Upper lobe of left lung (tissue), 6 donors: ENCODE data around the gene ATOH8. TPM values are rescaled to one million over a fixed set of nuclear protein-coding genes. Genes with fewer than 3 reads are reported as not detected.

Experiments used
- ATAC-seq, 2 donors: fragments of 200-7000 bp; cut with Tn5 transposase; one replicate each; pipeline ENCODE4 v1.9.1; 2022; ENCODE audit warnings: mild to moderate bottlenecking in 2 of 2, moderate library complexity in 2 of 2; ENCODE audit not compliant: low FRiP score in 2 of 2
- DNase-seq, 2 donors: peaks; one replicate each; pipeline ENCODE4 v3.0.0-alpha.2; 2019 to 2020
- H3K27ac ChIP-seq, 4 donors: fragments of 200-600 bp; sonication (generic); one replicate each; pipeline ENCODE4 v1.5.1; 2016 to 2019
- H3K27me3 ChIP-seq, 4 donors: fragments of 200-600 bp; sonication (generic); one replicate each; pipeline ENCODE4 v1.5.1; 2017 to 2019
- H3K36me3 ChIP-seq, 4 donors: fragments of 200-600 bp; sonication (generic); one replicate each; pipeline ENCODE4 v1.5.1; 2016 to 2019
- H3K4me1 ChIP-seq, 4 donors: fragments of 200-600 bp; sonication (generic); one replicate each; pipeline ENCODE4 v1.5.1; 2018 to 2019
- H3K4me3 ChIP-seq, 4 donors: fragments of 200-600 bp; sonication (generic); one replicate each; pipeline ENCODE4 v1.5.1; 2017 to 2019; ENCODE audit warnings: mild to moderate bottlenecking in 2 of 4, moderate library complexity in 1 of 4
- H3K9me3 ChIP-seq, 4 donors: fragments of 200-600 bp; sonication (generic); one replicate each; pipeline ENCODE4 v1.5.1; 2018 to 2019
- EP300 ChIP-seq, 4 donors: sonication (generic); formaldehyde crosslinking; IDR thresholded peaks; one replicate each; pipeline ENCODE4 v1.5.1; 2017; ENCODE audit warnings: antibody characterized with exemption in 4 of 4, control low read depth in 2 of 4
- POLR2A ChIP-seq, 4 donors: fragments of 450-650 bp; IDR thresholded peaks; one replicate each; pipeline ENCODE4 v1.5.1; 2016 to 2017; ENCODE audit warnings: antibody characterized with exemption in 4 of 4, mild to moderate bottlenecking in 2 of 4
- POLR2AphosphoS5 ChIP-seq, 2 donors: sonication (generic); formaldehyde crosslinking; IDR thresholded peaks; one replicate each; pipeline ENCODE4 v1.5.1; 2017; ENCODE audit warnings: antibody characterized with exemption in 2 of 2
- WGBS, 2 donors: methylation state at CpG; one replicate each; pipeline ENCODE4 v1.1.5; 2017 to 2018; 5-methylcytosine and 5-hydroxymethylcytosine counted together
- total RNA-seq, 6 donors: library from RNA; depleted of rRNA in 4 of 6; stranded (reverse); fragments of >200 nt in 4 of 6; gene quantifications; one replicate each; pipeline versions ENCODE4 v1.1.0 to v1.2.1, GENCODE V29; 2016 to 2021
- TF ChIP-seq, protein P1 (sequence below), 6 experiments: fragments of 450-650 bp in 4 of 6; fragments of 200-600 bp in 2 of 6; sonication (generic) in 2 of 6; IDR thresholded peaks; one replicate each; pipeline ENCODE4 v1.5.1; 2016 to 2019; ENCODE audit warnings: antibody characterized with exemption in 6 of 6
- donor health status: DM: no; HTN: no; CAD: no; lungs with moderate emphysema.
- donor health status: DM: no; HTN: yes; CAD: no; lungs with severe emphysema.

Gene ATOH8
- total RNA-seq, 6 donors from 2014 or later = 60.2 to 121 (median 85.1) TPM

DNA sequence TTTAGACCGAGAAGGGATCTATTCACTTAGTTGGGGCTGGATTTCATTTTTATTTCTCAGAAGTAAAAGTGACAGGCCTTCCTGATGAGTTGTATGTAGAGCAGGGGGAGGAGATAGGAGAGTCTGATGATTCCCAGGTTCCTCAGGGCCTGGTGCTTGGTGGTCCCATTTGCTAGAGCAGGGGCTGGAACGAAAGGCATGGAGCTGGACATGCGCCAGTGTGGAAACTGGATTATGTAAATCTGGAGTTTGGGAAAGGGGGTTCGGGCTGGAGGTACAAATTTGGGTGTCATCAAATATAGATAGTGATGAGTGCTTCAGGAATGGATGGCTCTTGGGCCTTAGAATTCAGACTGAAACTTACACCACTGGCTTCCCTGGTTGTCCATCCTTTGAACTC, 32.1 kb upstream of the ATOH8 start:
- WGBS, 2 donors = 92 to 94% methylated on average over 4 of the region's 4 CpGs
- H3K27ac ChIP-seq = no peak overlapping the region
- H3K36me3 ChIP-seq = no peaks in the 10 kb centered on the region
- H3K27me3 ChIP-seq = no peaks in the 10 kb centered on the region
- H3K9me3 ChIP-seq = no peaks in the 10 kb centered on the region
- no peak for DNase-seq
- peaks cover 4 to 24% (median 13%) of the 10 kb centered on the region in 4 donors for H3K4me1 ChIP-seq
- TF ChIP-seq POLR2A (IDR thresholded peaks at IDR 0.05) = no peak
- TF ChIP-seq EP300 (IDR thresholded peaks at IDR 0.05) = no peak
- TF ChIP-seq POLR2AphosphoS5 (IDR thresholded peaks at IDR 0.05) = no peak
- TF ChIP-seq, protein P1, sequence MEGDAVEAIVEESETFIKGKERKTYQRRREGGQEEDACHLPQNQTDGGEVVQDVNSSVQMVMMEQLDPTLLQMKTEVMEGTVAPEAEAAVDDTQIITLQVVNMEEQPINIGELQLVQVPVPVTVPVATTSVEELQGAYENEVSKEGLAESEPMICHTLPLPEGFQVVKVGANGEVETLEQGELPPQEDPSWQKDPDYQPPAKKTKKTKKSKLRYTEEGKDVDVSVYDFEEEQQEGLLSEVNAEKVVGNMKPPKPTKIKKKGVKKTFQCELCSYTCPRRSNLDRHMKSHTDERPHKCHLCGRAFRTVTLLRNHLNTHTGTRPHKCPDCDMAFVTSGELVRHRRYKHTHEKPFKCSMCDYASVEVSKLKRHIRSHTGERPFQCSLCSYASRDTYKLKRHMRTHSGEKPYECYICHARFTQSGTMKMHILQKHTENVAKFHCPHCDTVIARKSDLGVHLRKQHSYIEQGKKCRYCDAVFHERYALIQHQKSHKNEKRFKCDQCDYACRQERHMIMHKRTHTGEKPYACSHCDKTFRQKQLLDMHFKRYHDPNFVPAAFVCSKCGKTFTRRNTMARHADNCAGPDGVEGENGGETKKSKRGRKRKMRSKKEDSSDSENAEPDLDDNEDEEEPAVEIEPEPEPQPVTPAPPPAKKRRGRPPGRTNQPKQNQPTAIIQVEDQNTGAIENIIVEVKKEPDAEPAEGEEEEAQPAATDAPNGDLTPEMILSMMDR (IDR thresholded peaks at IDR 0.05) = no peak
- H3K4me3 ChIP-seq = no peak overlapping the region
- no peak for ATAC-seq

DNA sequence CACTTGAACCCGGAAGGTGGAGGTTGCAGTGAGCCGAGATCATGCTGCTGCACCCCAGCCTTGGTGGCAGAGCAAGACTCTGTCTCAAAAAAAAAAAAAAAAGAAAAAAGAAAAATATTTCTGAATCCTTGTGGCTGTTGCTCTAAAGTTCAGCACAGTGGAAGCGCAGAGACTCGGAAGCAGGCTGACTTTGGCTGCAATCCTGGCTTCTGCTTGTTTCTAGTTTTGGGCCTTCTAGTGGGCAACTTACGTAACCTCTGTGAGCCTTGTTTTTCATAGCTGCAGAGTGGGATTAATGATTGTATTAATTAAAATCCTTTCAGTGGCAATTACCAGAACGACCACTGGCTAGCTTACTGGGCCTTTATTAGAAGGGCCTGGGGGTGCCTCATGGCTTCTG, 31.3 kb upstream of the ATOH8 start:
- WGBS, 2 donors = 82 to 86% methylated on average over 6 of the region's 6 CpGs
- Histone ChIP-seq H3K9me3 (no peaks in the 10 kb centered on the region), H3K4me1 (peaks cover 2 to 23% (median 16%) of the 10 kb centered on the region in 4 donors), H3K36me3 (no peaks in the 10 kb centered on the region), H3K27me3 (no peaks in the 10 kb centered on the region), H3K4me3 (no peak overlapping the region), H3K27ac (no peak overlapping the region)
- TF ChIP-seq POLR2A (IDR thresholded peaks at IDR 0.05) (no peak), EP300 (IDR thresholded peaks at IDR 0.05) (no peak), POLR2AphosphoS5 (IDR thresholded peaks at IDR 0.05) (no peak)
- TF ChIP-seq, protein P1 (IDR thresholded peaks at IDR 0.05) = no peak
- no peak for DNase-seq
- ATAC-seq = no peak

DNA sequence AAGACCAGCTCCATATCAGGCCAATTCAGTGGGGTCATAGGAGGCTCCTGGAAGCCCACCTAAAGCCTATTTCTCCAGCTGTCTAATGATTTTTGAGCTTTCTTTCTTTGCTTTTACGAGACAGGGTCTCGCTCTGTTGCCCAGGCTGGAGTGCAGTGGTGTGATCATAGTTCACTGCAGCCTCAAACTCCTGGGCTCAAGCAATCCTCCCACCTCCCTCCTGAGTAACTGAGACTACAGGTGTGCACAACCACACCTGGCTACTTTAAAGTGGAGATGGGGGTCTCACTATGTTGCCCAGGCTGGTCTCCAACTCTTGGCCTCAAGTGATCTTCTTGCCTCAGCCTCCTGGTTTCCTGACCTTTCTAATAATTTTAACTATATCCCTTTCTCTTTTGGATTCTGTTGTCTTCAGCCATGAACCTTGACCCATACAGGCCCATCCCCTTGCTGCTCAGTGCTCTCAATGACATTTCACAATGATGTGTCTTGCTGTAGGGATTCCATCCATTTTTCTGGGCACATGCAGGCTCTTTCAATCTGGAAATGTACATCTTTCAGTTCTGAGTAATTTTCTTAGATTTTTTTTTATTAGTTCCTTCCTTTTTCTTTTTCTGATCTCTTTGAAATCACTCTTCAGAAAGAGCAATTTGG, 30.0 kb upstream of the ATOH8 start:
- Histone ChIP-seq H3K27ac (peak overlapping the region in 1 of 4 donors; percentile 14), H3K4me1 (peaks cover 15 to 35% (median 29%) of the 10 kb centered on the region in 4 donors), H3K4me3 (no peak overlapping the region), H3K36me3 (no peaks in the 10 kb centered on the region), H3K9me3 (no peaks in the 10 kb centered on the region), H3K27me3 (no peaks in the 10 kb centered on the region)
- DNase-seq (no peak), ATAC-seq (no peak)
- WGBS, 2 donors = 97 to 100% methylated on average over 2 of the region's 2 CpGs
- TF ChIP-seq POLR2A (IDR thresholded peaks at IDR 0.05) = no peak
- no peak for TF ChIP-seq POLR2AphosphoS5 (IDR thresholded peaks at IDR 0.05)
- no peak for TF ChIP-seq EP300 (IDR thresholded peaks at IDR 0.05)
- TF ChIP-seq, protein P1 (IDR thresholded peaks at IDR 0.05) = no peak

DNA sequence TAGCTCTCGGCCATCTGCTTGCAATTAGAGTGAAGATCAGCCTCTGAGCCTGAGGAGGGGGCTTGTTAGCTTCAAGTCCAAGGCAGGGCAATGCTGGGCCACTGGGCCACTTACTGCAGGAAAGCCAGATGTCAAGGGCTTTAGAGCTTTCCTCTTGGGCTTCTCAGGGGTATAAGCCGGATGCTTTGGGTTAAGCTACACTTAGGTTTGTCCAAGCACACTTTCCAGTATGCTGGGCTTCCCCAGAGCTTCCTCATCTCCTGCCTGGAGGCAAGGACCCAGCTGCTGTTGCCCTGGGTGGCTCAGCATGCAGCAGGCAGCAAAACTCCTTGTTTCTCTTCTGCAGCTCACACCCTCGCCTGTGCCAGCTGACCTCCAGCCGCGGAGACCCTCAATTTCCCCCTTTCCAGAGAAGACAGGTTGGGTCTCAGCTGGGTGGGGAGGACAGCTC, 29.0 kb upstream of the ATOH8 start:
- no peak for DNase-seq
- no peaks in the 10 kb centered on the region for H3K36me3 ChIP-seq
- H3K4me3 ChIP-seq = no peak overlapping the region
- no peaks in the 10 kb centered on the region for H3K27me3 ChIP-seq
- H3K27ac ChIP-seq = peak overlapping the region in 2 of 4 donors; percentile 19 to 36
- H3K4me1 ChIP-seq = peaks cover 22 to 40% (median 34%) of the 10 kb centered on the region in 4 donors
- WGBS, 2 donors = 83 to 92% methylated on average over 5 of the region's 5 CpGs
- ATAC-seq = no peak
- TF ChIP-seq POLR2A (IDR thresholded peaks at IDR 0.05) (no peak), POLR2AphosphoS5 (IDR thresholded peaks at IDR 0.05) (no peak), EP300 (IDR thresholded peaks at IDR 0.05) (no peak)
- TF ChIP-seq, protein P1 (IDR thresholded peaks at IDR 0.05) = no peak
- no peaks in the 10 kb centered on the region for H3K9me3 ChIP-seq

DNA sequence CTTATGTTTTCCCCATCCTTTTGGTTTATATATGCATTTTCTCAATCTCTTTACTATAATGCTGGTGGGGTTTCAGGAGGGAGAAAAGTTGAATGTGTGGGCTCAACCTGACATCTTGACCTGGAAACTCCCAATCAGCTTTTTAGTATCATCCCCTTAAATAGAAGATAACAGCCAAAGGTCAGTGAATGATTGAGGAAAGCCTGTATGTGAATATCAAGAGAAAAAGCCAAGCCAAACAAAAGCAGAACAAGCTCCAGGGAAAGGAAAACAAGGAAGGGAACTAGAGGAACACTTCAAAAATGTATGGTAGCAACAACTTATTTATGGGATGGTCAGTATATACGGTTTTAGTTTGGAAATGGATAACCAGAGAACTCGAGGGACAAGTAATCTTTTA, 28.3 kb upstream of the ATOH8 start:
- Histone ChIP-seq H3K27ac (no peak overlapping the region), H3K4me3 (no peak overlapping the region), H3K27me3 (no peaks in the 10 kb centered on the region), H3K4me1 (peaks cover 22 to 40% (median 34%) of the 10 kb centered on the region in 4 donors), H3K36me3 (no peaks in the 10 kb centered on the region), H3K9me3 (no peaks in the 10 kb centered on the region)
- TF ChIP-seq EP300 (IDR thresholded peaks at IDR 0.05) (no peak), POLR2AphosphoS5 (IDR thresholded peaks at IDR 0.05) (no peak), POLR2A (IDR thresholded peaks at IDR 0.05) (no peak)
- TF ChIP-seq, protein P1 (IDR thresholded peaks at IDR 0.05) = no peak
- DNase-seq (no peak), ATAC-seq (no peak)
- WGBS, 2 donors = 38 to 44% methylated on average over 2 of the region's 2 CpGs
